Prostate gland (tissue), 2 donors: ENCODE results near the gene THBS2.

ENCODE experiments used
- POLR2AphosphoS5 ChIP-seq: sonication (generic); formaldehyde crosslinking; IDR thresholded peaks from one replicate; pipeline ENCODE4 v1.6.1; 2017; ENCODE audit warnings: antibody characterized with exemption
- TF ChIP-seq, protein P1 (sequence below), 4 experiments: fragments of 200-600 bp in 2 of 4; fragments of 450-650 bp in 2 of 4; sonication (generic) in 2 of 4; IDR thresholded peaks; 1 replicate in 3 of 4; 2 replicates in 1 of 4; pipeline ENCODE4 v1.5.1; 2016 to 2019; ENCODE audit warnings: antibody characterized with exemption in 4 of 4, mild to moderate bottlenecking in 2 of 4, moderate library complexity in 2 of 4

DNA sequence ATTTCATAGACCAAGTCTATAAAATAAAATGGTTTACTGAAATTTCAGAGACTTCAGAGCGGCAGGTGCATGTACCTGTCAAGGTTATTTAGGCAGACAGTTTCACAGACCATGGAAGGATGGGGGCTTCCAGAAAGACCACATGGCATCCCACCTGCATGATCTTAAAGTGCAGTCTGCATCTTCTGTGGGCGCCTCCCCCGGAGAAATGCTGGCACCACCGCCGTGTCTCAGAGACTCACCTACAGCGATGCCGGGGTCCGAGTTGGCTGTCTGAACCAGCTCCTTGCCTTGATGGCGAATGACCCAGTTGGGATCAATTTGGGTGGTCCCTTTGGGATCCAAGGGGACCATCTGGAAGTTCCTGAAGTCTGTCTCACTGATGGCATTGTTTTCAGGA, 30.6 kb downstream of the THBS2 start:
- TF ChIP-seq, protein P1, sequence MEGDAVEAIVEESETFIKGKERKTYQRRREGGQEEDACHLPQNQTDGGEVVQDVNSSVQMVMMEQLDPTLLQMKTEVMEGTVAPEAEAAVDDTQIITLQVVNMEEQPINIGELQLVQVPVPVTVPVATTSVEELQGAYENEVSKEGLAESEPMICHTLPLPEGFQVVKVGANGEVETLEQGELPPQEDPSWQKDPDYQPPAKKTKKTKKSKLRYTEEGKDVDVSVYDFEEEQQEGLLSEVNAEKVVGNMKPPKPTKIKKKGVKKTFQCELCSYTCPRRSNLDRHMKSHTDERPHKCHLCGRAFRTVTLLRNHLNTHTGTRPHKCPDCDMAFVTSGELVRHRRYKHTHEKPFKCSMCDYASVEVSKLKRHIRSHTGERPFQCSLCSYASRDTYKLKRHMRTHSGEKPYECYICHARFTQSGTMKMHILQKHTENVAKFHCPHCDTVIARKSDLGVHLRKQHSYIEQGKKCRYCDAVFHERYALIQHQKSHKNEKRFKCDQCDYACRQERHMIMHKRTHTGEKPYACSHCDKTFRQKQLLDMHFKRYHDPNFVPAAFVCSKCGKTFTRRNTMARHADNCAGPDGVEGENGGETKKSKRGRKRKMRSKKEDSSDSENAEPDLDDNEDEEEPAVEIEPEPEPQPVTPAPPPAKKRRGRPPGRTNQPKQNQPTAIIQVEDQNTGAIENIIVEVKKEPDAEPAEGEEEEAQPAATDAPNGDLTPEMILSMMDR (IDR thresholded peaks at IDR 0.05), result no peak
- TF ChIP-seq POLR2AphosphoS5, result no peak
